AG04449 (cell line): Measurements from ENCODE around the gene MT4.

ENCODE experiments used
- CTCF ChIA-PET: fragments of 350-600 bp; formaldehyde crosslinking; extraction: SDS; loops from one replicate; lab custom pipeline; 2021; ENCODE audit warnings: antibody characterized with exemption; lab: Yijun Ruan, JAX
- POLR2A ChIA-PET: fragments of 400-600, 350-600 bp; formaldehyde crosslinking; extraction: SDS; loops from one replicate; lab custom pipeline; 2020; ENCODE audit warnings: antibody characterized with exemption, inconsistent platforms; lab: Yijun Ruan, JAX
- DNase-seq: peaks from one replicate; pipeline ENCODE4 v3.0.0-alpha.2; 2010; ENCODE audit warnings: low read depth, low spot score
- H3K4me3 ChIP-seq: 2 replicates; pipeline ENCODE4 v1.5.1; 2011; ENCODE audit warnings: low read depth, mild to moderate bottlenecking, control low read depth, low read length
- CTCF ChIP-seq: IDR thresholded peaks from one replicate; pipeline ENCODE4 v1.5.1; 2011; ENCODE audit warnings: mild to moderate bottlenecking, moderate library complexity, low read length, control low read depth, inconsistent platforms; ENCODE audit not compliant: insufficient read depth; ENCODE audit errors: missing control alignments

Gene MT4

GRCh38 chr16:56583351-56584168 lies 18.7 kb downstream of the MT4 start:
- ChIA-PET CTCF (interaction anchor here (1.1 to 5.1 kb wide), 4 partner anchors 8 to 118 kb away, joined by 3 to 27 read pairs (median 12); no protein-coding TSS in a partner anchor), POLR2A (no interaction called here)
- no peak for DNase-seq

GRCh38 chr16:56584276-56584675 lies 19.4 kb downstream of the MT4 start:
- H3K4me3 ChIP-seq: no peak overlapping the region
- TF ChIP-seq CTCF: no peak
- ChIA-PET CTCF (interaction anchor here (4.8 to 5.1 kb wide), 2 partner anchors 17 to 117 kb away, joined by 22 to 27 read pairs; no protein-coding TSS in a partner anchor), POLR2A (no interaction called here)
- no peak for DNase-seq

More at GRCh38 chr16:56583351-56584168, 18.7 kb downstream of the MT4 start:
- H3K4me3 ChIP-seq: no peak overlapping the region
- TF ChIP-seq CTCF: no peak

- peak overlapping the region; percentile 46 for H3K4me3 ChIP-seq
These were observed 23.9 kb downstream of the MT4 start for GRCh38 chr16:56588781-56589140.

GRCh38 chr16:56589141-56590039 lies 24.5 kb downstream of the MT4 start, which contains the start of gene MT3:
TSS of gene MT3 (plus strand) at chr16:56589528. CDS start at chr16:56589591, 63 bp downstream.
- POLR2A ChIA-PET: no interaction called here
- CTCF ChIA-PET: interaction anchor here (1.3 kb wide), 1 partner anchor 13 kb away, joined by 4 read pairs; no protein-coding TSS in a partner anchor
- peak within 1 kb of the TSS; percentile 46 for H3K4me3 ChIP-seq
- no peak for TF ChIP-seq CTCF
- no peak for DNase-seq

More at GRCh38 chr16:56588781-56589140, 23.9 kb downstream of the MT4 start:
- POLR2A ChIA-PET: no interaction called here
- CTCF ChIA-PET: no interaction called here
- TF ChIP-seq CTCF: no peak
- no peak for DNase-seq

GRCh38 chr16:56591377-56592060 lies 26.6 kb downstream of the MT4 start:
- CTCF ChIA-PET: interaction anchor here (0.8 to 2.7 kb wide), 6 partner anchors 9 to 110 kb away, joined by 3 to 29 read pairs (median 4); no protein-coding TSS in a partner anchor
- no peak for DNase-seq

More at GRCh38 chr16:56591377-56592060, 26.6 kb downstream of the MT4 start:
- POLR2A ChIA-PET: no interaction called here
- no peak overlapping the region for H3K4me3 ChIP-seq
- no peak for TF ChIP-seq CTCF
